ENCODE data around the gene AMZ1. TPM values are rescaled to one million over a fixed set of nuclear protein-coding genes. Genes with fewer than 3 reads are reported as not detected.

AMZ1 gene
- total RNA-seq, 2 experiments from 2014 or later, result 0.05 to 0.08 TPM

DNA sequence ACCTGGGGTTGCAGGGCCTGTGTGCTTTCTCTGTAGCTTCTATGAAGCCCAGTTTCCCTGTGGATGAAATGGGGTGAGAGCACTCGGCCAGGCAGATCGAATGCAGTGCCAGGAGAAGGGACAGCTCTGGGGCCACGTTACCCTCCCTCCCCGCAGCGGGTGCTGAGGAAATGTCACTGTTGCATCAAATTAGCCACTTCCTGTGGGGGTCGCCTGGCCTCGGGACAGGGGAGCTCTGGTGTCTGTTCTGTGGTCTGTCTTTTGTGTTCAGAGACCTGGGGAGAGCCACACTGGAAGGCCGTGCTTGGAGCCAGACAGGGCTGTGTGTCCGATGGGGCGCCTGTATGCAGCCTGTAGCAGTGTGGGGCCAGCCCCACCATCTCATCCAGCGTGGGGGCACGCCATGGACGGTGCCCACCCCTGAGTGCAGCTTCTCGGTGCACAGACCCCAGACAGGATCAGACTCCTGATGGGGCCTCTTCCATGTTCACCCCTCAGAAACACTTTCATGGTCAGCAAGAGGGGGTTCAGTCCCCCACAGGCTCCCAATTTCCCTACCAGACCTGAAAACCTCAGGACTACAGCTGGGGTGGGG is 42.6 kb upstream of the AMZ1 start:
- Mint-ChIP-seq H3K4me3 (peak overlapping the region; percentile 51), H3K27me3 (no peaks in the 10 kb centered on the region), H3K36me3 (ENCODE audit: low read depth) (no peaks in the 10 kb centered on the region), H3K9me3 (no peaks in the 10 kb centered on the region), H3K27ac (peak overlapping the region; percentile 86), H3K4me1 (peaks cover 21% of the 10 kb centered on the region)
- CTCF ChIA-PET, result interaction anchor here (0.7 to 1.7 kb wide), 4 partner anchors 26 to 184 kb away, joined by 3 to 7 read pairs (median 4); no protein-coding TSS in a partner anchor
- POLR2A ChIA-PET, result no interaction called here
- DNase-seq, result peak; percentile 50

DNA sequence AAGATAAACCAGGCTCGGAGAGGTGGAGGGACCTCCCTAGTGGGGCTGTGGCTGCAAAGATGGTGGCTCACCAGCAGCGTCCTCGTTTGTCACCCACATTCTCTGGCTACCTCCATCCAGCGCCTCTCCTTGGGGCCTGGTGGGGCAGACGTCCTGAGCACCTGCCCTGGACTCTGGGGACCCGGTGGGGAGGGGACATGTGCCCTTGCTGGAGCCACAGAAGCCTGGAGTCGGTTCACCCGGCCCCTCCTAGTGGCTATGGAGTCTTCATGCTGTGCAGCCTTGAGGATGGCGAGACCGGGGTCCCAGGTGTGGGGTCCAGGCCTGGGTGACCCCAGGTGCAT is 41.7 kb upstream of the AMZ1 start:
- H3K36me3 Mint-ChIP-seq (ENCODE audit: low read depth), result no peaks in the 10 kb centered on the region

DNA sequence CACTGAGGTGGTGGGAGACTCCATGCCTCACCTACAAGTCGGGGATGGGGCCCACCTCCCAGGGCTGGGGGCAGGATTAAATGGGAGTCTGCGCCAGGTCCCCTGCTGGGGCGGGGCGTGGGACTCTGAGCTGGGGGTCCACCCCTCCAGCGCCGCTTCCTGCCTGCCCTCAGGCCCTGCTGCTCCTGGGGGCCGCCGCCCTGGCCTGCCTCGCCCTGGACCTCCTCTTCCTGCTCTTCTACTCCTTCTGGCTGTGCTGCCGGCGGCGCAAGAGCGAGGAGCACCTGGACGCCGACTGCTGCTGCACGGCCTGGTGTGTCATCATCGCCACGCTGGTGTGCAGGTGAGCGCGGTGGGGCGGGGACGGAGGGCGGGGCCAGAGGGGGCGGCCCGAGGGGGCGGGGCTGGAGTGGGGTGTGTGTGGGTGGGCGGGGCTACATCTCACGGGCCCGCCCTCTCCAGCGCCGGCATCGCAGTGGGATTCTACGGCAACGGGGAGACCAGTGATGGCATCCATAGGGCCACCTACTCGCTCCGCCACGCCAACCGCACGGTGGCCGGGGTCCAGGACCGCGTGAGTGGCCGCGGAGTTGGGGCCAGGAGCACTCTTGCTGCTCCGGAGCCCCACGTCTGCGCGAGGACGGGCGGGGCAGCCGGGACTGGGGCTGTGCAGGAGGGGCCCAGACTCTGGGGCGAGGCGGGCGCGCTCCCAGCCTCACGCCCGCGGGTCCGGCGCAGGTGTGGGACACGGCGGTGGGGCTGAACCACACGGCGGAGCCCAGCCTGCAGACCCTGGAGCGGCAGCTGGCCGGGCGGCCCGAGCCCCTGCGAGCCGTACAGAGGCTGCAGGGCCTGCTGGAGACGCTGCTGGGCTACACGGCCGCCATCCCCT is 41.1 kb upstream of the AMZ1 start:
- H3K4me3 Mint-ChIP-seq, result no peak overlapping the region
- no peaks in the 10 kb centered on the region for H3K9me3 Mint-ChIP-seq
- POLR2A ChIA-PET, result no interaction called here
- CTCF ChIA-PET, result no interaction called here
- DNase-seq, result no peak
- H3K27me3 Mint-ChIP-seq, result no peaks in the 10 kb centered on the region
- H3K27ac Mint-ChIP-seq, result no peak overlapping the region
- peaks cover 21% of the 10 kb centered on the region for H3K4me1 Mint-ChIP-seq
- H3K36me3 Mint-ChIP-seq (ENCODE audit: low read depth), result no peaks in the 10 kb centered on the region

More for the DNA sequence above, 41.7 kb upstream of the AMZ1 start:
- POLR2A ChIA-PET, result no interaction called here
- DNase-seq, result no peak
- CTCF ChIA-PET, result interaction anchor here (1.0 to 1.7 kb wide), 2 partner anchors 25 to 45 kb away, joined by 3 to 5 read pairs; no protein-coding TSS in a partner anchor
- no peaks in the 10 kb centered on the region for H3K9me3 Mint-ChIP-seq
- no peak overlapping the region for H3K27ac Mint-ChIP-seq
- no peak overlapping the region for H3K4me3 Mint-ChIP-seq
- no peaks in the 10 kb centered on the region for H3K27me3 Mint-ChIP-seq
- H3K4me1 Mint-ChIP-seq, result peaks cover 21% of the 10 kb centered on the region

DNA sequence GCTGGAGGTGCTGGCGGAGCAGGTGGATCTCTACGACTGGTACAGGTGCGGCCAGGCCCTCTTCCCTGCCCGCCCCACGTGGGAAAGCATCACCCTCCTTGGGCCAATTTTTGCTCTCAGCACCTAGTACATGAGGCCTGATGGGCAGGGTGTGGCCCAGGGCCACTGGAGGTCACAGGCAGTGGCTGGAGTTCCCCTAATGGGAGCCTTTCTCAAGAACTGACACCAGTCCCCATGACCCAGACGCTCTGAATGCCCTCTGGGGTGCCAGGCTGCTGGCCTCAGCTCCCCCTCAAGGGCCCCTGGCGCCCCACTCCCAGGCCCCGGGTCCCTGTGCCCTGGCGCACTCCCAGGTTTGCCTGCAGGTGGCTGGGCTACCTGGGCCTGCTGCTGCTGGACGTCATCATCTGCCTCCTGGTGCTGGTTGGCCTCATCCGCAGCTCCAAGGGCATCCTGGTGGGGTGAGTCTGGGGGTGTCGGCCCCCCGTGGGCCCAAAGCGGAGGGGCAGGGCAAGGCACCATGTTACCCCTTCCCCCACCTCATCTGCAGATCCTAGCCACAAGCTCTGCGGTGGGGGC is 40.3 kb upstream of the AMZ1 start:
- Mint-ChIP-seq H3K27me3 (no peaks in the 10 kb centered on the region), H3K36me3 (ENCODE audit: low read depth) (no peaks in the 10 kb centered on the region), H3K27ac (no peak overlapping the region), H3K9me3 (no peaks in the 10 kb centered on the region), H3K4me1 (peaks cover 21% of the 10 kb centered on the region), H3K4me3 (no peak overlapping the region)
- ChIA-PET POLR2A (no interaction called here), CTCF (interaction anchor here (2.0 kb wide), 1 partner anchor 13 kb away, joined by 4 read pairs; no protein-coding TSS in a partner anchor)
- DNase-seq, result no peak

DNA sequence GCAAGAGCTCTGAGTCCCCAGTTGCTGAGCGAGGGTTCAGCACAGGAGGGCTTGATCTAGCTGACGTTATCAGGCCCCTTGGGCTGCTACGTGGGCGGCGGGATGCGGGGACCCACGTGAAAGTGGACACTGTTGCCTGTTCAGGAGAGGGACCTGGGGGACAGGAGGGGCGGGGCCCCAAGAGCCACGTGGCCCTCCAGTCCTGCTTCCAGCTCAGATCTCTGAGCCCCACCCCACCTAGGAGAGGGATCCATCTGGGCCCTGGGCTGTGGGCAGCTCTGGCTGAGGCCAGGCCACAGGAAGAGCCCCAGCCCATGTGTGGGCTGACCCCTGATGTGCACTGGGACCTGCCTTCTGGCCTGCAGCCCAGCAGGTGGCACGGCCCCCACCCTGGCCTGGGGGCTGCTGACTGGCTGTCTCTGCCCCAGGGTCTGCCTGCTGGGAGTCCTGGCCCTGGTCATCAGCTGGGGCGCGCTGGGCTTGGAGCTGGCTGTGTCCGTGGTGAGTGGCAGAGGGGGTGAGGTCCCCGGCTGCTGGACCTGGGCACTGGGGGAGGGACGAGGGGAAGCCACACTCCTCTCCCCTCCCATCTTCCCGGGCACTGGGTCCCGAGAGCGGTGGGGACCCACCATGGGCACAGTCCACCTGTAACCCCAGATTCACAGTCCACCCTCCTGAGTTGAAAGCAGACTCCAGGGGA is 38.7 kb upstream of the AMZ1 start:
- no peaks in the 10 kb centered on the region for H3K9me3 Mint-ChIP-seq
- POLR2A ChIA-PET, result no interaction called here
- no peak overlapping the region for H3K4me3 Mint-ChIP-seq
- CTCF ChIA-PET, result interaction anchor here (1.3 to 2.0 kb wide), 2 partner anchors 11 to 15 kb away, joined by 3 to 4 read pairs; no protein-coding TSS in a partner anchor
- H3K36me3 Mint-ChIP-seq (ENCODE audit: low read depth), result no peaks in the 10 kb centered on the region
- no peaks in the 10 kb centered on the region for H3K27me3 Mint-ChIP-seq
- peaks cover 19% of the 10 kb centered on the region for H3K4me1 Mint-ChIP-seq
- H3K27ac Mint-ChIP-seq, result no peak overlapping the region
- DNase-seq, result no peak

DNA sequence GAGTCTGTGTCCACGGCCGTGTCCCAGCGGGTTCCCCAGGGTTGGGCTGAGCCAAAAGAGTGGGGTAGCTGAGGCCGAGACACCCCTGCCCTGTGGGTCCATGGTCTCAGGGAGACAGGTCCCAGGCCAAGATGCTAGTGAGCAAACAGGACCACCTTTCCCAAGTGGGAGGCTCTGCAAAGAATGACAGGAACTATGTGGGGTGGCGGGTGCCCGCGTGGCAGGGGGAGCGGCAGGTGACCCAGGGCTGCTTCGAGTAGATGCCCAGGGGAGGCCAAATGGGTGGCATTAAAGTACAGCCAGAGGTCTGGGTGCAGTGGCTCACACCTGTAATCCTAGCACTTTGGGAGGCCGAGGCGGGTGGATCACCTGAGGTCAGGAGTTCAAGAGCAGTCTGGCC is 38.0 kb upstream of the AMZ1 start:
- CTCF ChIA-PET, result interaction anchor here (2.0 kb wide), 1 partner anchor 10 kb away, joined by 4 read pairs; no protein-coding TSS in a partner anchor
- H3K4me1 Mint-ChIP-seq, result peaks cover 12% of the 10 kb centered on the region
- no peak overlapping the region for H3K4me3 Mint-ChIP-seq
- H3K27ac Mint-ChIP-seq, result no peak overlapping the region
- no peaks in the 10 kb centered on the region for H3K27me3 Mint-ChIP-seq
- H3K36me3 Mint-ChIP-seq (ENCODE audit: low read depth), result no peaks in the 10 kb centered on the region
- no peaks in the 10 kb centered on the region for H3K9me3 Mint-ChIP-seq
- POLR2A ChIA-PET, result no interaction called here
- no peak for DNase-seq

DNA sequence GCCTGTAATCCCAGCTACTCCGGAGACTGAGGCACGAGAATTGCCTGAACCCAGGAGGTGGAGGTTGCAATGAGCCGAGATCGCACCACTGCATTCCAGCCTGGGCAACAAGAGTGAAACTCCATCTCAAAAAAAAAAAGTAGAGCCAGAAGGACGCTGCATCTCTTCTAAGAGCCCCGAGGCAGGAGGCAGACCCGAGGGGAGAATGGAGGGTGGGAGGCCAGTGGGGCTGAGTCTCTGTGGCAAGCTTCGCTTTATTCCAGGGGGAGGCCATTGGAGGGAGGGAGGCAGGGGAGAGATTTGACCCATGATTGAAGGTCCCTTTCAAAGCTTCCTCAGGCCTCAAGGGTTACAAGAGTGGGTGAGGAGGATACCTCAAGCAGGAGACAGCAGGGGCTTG is 37.6 kb upstream of the AMZ1 start:
- POLR2A ChIA-PET, result no interaction called here
- H3K4me1 Mint-ChIP-seq, result peaks cover 7% of the 10 kb centered on the region

DNA sequence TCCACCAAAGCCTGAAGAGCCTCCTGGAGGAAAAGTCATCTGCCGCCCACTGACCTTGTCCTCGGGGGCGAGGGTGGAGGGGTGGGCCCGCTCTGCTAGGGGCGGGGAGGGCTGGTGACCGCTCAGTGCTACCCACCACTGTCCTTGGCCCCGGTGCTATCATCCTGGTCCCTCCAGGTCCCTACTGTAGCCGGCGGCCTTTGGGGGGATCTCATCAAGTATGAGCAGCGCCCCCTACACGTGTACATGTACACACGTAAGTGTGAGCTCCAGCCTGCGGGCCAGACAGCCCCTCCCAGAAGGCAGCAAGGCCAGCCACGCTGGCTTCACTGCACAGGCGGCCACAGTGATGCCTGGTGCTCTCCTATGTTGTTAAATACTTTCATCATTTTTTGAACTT is 36.7 kb upstream of the AMZ1 start:
- CTCF ChIA-PET, result interaction anchor here (0.7 kb wide), 1 partner anchor 8 kb away, joined by 3 read pairs; no protein-coding TSS in a partner anchor
- Mint-ChIP-seq H3K4me3 (no peak overlapping the region), H3K36me3 (ENCODE audit: low read depth) (no peaks in the 10 kb centered on the region), H3K9me3 (no peaks in the 10 kb centered on the region), H3K27ac (no peak overlapping the region), H3K4me1 (no peaks in the 10 kb centered on the region), H3K27me3 (no peaks in the 10 kb centered on the region)
- no peak for DNase-seq
- POLR2A ChIA-PET, result no interaction called here

More for the DNA sequence above, 37.6 kb upstream of the AMZ1 start:
- H3K27ac Mint-ChIP-seq, result peak overlapping the region; percentile 77
- H3K27me3 Mint-ChIP-seq, result no peaks in the 10 kb centered on the region
- DNase-seq, result no peak
- no peaks in the 10 kb centered on the region for H3K9me3 Mint-ChIP-seq
- H3K4me3 Mint-ChIP-seq, result no peak overlapping the region
- CTCF ChIA-PET, result interaction anchor here (0.6 kb wide), 1 partner anchor 38 kb away, joined by 4 read pairs; no protein-coding TSS in a partner anchor
- H3K36me3 Mint-ChIP-seq (ENCODE audit: low read depth), result no peaks in the 10 kb centered on the region

DNA sequence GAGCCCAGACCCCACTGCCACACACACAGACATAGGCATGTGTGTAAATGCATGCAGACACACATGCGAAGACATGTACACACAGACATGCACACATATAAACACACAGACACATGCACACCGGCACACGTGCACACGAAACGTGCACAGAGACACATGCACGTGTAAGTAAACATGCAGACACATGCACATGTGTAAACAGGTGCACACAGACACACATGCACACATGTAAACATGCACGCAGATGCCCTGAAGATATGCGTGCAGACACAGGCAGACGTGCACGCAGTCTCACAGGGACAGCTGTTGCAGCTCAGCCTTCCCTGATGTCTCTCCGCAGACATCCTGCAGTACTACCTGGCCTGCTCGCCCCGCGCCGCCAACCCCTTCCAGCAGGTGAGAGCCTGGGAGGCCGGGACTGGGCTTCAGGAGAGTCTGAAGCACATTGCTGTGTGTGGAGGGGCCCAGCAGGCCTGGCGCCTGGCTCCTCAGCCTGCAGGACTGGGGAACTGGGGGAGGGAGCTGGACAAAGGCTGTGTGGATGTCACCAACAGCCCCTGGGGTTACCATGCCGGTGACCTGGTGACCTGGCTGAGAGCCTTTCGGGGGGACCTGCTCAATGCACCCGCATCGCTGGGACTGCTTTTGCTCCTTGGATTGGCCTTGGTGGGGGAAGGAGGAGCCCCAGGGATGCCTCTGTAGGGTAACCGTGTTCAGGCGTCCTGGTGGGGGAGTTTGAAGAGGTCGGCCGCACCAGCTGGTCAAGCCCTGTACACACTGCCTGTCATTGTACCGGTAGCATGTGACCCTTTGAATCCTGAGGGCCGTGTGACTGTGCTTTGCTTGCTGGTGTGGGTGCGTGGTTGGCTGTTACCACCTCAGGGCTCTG is 35.9 kb upstream of the AMZ1 start:
- Mint-ChIP-seq H3K4me1 (no peaks in the 10 kb centered on the region), H3K27ac (no peak overlapping the region), H3K4me3 (no peak overlapping the region), H3K27me3 (no peaks in the 10 kb centered on the region), H3K9me3 (no peaks in the 10 kb centered on the region), H3K36me3 (ENCODE audit: low read depth) (no peaks in the 10 kb centered on the region)
- no peak for DNase-seq
- CTCF ChIA-PET, result interaction anchor here (0.7 to 1.3 kb wide), 2 partner anchors 9 to 20 kb away, joined by 3 to 4 read pairs; partner anchors contain the start of gene TTYH3
- POLR2A ChIA-PET, result no interaction called here

DNA sequence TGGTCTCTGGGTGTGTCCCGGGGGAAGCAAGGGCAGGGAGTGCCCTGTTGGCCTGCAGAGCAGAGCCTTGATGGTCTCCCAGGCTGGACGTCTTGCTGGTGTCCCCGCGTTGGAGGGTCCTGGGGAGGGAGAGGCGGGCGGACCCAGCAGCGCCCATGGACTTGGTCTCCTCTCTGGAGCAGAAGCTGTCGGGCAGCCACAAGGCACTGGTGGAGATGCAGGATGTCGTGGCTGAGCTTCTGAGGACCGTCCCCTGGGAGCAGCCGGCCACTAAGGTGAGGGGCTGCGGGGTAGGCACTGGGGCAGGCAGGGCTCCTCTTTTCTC is 35.3 kb upstream of the AMZ1 start:
- H3K4me3 Mint-ChIP-seq, result no peak overlapping the region
- no peaks in the 10 kb centered on the region for H3K9me3 Mint-ChIP-seq
- ChIA-PET POLR2A (no interaction called here), CTCF (interaction anchor here (1.3 kb wide), 1 partner anchor 21 kb away, joined by 4 read pairs; the partner anchor contains the start of gene TTYH3)
- no peaks in the 10 kb centered on the region for H3K27me3 Mint-ChIP-seq
- H3K36me3 Mint-ChIP-seq (ENCODE audit: low read depth), result no peaks in the 10 kb centered on the region
- no peak for DNase-seq
- no peak overlapping the region for H3K27ac Mint-ChIP-seq
- H3K4me1 Mint-ChIP-seq, result no peaks in the 10 kb centered on the region

DNA sequence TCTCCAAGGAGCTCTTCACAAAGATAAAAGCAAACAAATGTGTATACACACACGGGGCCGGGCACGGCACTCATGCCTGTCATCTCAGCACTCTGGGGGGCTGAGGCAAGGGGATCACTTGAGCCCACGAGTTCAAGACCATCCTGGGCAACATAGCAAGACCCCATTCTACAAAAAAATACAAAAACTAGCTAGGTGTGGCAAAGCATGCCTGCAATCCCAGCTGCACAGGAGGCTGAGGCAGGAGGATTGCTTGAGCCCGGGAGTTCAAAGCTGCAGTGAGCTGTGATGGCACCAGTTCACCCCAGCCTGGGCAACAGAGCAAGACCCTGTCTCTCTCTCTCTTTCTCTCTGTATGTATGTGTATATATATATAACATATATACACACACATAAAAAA is 33.9 kb upstream of the AMZ1 start:
- ChIA-PET POLR2A (no interaction called here), CTCF (interaction anchor here (0.6 to 1.7 kb wide), 3 partner anchors 10 to 205 kb away, joined by 4 read pairs; no protein-coding TSS in a partner anchor)
- Mint-ChIP-seq H3K4me1 (no peaks in the 10 kb centered on the region), H3K27ac (no peak overlapping the region), H3K27me3 (no peaks in the 10 kb centered on the region), H3K4me3 (no peak overlapping the region), H3K36me3 (ENCODE audit: low read depth) (no peaks in the 10 kb centered on the region), H3K9me3 (no peaks in the 10 kb centered on the region)
- DNase-seq, result no peak
